Right lobe of liver (tissue), 6 donors: Measurements from ENCODE around the gene LIPI. TPM values are rescaled to one million over a fixed set of nuclear protein-coding genes. Genes with fewer than 3 reads are reported as not detected.

Source experiments
- ATAC-seq, 4 donors: fragments of 200-7000 bp; cut with Tn5 transposase; one replicate each; pipeline ENCODE4 v1.9.1; 2020; ENCODE audit warnings: mild to moderate bottlenecking in 4 of 4, moderate library complexity in 4 of 4
- DNase-seq, 3 donors: peaks; one replicate each; pipeline ENCODE4 v3.0.0-alpha.2; 2020
- H3K27ac ChIP-seq, 3 donors: fragments of 200-600 bp; one replicate each; pipeline ENCODE4 v1.8.0; 2022
- H3K27me3 ChIP-seq, 2 donors: fragments of 200-600 bp; one replicate each; pipeline ENCODE4 v1.8.0; 2022
- H3K36me3 ChIP-seq, 4 donors: fragments of 200-600 bp; sonication (generic) in 1 of 4; one replicate each; pipeline versions ENCODE4 v1.5.1 to v1.8.0; 2017 to 2022; ENCODE audit warnings: control low read depth in 1 of 4
- H3K4me1 ChIP-seq, 4 donors: fragments of 200-600 bp; sonication (generic) in 1 of 4; one replicate each; pipeline versions ENCODE4 v1.5.1 to v1.8.0; 2017 to 2022; ENCODE audit warnings: control low read depth in 1 of 4
- H3K4me3 ChIP-seq, 3 donors: fragments of 200-600 bp; one replicate each; pipeline ENCODE4 v1.8.0; 2022
- H3K9me3 ChIP-seq, 4 donors: fragments of 200-600 bp; sonication (generic) in 1 of 4; one replicate each; pipeline versions ENCODE4 v1.5.1 to v1.8.0; 2017 to 2022; ENCODE audit warnings: control low read depth in 1 of 4
- POLR2A ChIP-seq: fragments of 450-650 bp; IDR thresholded peaks from one replicate; pipeline ENCODE4 v1.6.1; 2017; ENCODE audit warnings: antibody characterized with exemption, mild to moderate bottlenecking
- WGBS: methylation state at CpG from one replicate; pipeline ENCODE4 v1.1.6; 2018; ENCODE audit warnings: low coverage, low lambda C conversion rate; ENCODE audit not compliant: insufficient coverage; ENCODE audit errors: missing lambda C conversion rate; 5-methylcytosine and 5-hydroxymethylcytosine counted together
- intact Hi-C, 2 donors: fragments of 100-400 bp; cut with DNase I; formaldehyde crosslinking; loops; one replicate each; pipeline versions ENCODE4 v1.11.2 to v1.14.1; 2022
- total RNA-seq, 6 experiments: library from RNA; depleted of rRNA in 2 of 6; stranded (reverse); fragments of >200 nt in 2 of 6; fragmentation: NEBNext Ultra II Directional in 3 of 6; extraction: Animal tissue kit (Norgen Biotek cat#: 25700) in 3 of 6; gene quantifications; one replicate each; pipeline versions ENCODE4 v1.1.0 to v1.2.4, GENCODE V29; 2016 to 2023
- TF ChIP-seq, protein P1 (sequence below), 4 donors: fragments of 200-600 bp in 3 of 4; fragments of 450-650 bp in 1 of 4; IDR thresholded peaks; one replicate each; pipeline versions ENCODE4 v1.5.1 to v1.8.0; 2016 to 2022; ENCODE audit warnings: antibody characterized with exemption in 4 of 4, mild to moderate bottlenecking in 2 of 4
- donor health status: DM: no; HTN: yes; CAD: no.
- donor health status: DM: no; HTN: no; CAD: no.
- donor health status: DM: no; HTN: no; CAD: no.
- donor health status: DM: no; HTN: yes; CAD: no.
- donor health status: DM: no; HTN: yes; CAD: no.

LIPI gene
- total RNA-seq, 6 experiments from 2014 or later = not detected

DNA sequence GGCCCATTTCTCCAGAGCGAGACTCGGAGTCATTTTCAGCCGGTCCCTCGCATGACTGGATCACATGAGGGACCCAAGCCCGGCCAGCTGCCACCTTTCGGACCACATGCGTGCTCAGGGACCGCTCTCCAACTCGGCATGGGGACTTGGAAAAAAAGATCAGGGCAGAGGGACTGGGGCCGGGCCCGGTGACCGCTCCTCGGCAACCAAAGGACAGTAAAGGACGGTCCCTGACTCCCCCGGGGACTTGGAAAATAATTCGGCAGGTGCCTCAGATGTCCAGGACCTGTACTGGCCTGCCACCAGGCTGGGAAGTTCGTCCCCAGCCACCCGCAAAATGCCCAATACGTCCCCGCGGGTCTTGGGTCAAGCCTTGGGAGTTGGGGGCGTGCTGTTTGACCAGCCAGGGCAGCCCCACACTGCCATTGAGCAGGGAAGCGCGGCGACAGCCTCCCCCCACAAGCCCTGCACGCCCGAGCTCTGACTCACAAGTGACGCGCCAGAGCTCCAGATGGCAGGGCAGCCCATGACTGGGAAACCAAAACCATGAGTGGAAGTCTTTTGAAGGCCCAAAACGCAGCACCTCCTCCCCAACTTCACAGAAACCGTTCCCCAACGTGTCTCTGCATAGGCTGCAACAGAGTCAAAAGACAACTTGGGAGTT is 134.5 kb downstream of the LIPI start:
- H3K4me1 ChIP-seq = no peaks in the 10 kb centered on the region
- 83% methylated on average over 3 of the region's 32 CpGs for WGBS
- H3K4me3 ChIP-seq = no peak overlapping the region
- H3K9me3 ChIP-seq = no peaks in the 10 kb centered on the region
- no peak for ATAC-seq
- DNase-seq = no peak
- no peak overlapping the region for H3K27ac ChIP-seq
- intact Hi-C loops = no loop called here
- H3K27me3 ChIP-seq = no peaks in the 10 kb centered on the region
- no peaks in the 10 kb centered on the region for H3K36me3 ChIP-seq
- no peak for TF ChIP-seq POLR2A
- TF ChIP-seq, protein P1, sequence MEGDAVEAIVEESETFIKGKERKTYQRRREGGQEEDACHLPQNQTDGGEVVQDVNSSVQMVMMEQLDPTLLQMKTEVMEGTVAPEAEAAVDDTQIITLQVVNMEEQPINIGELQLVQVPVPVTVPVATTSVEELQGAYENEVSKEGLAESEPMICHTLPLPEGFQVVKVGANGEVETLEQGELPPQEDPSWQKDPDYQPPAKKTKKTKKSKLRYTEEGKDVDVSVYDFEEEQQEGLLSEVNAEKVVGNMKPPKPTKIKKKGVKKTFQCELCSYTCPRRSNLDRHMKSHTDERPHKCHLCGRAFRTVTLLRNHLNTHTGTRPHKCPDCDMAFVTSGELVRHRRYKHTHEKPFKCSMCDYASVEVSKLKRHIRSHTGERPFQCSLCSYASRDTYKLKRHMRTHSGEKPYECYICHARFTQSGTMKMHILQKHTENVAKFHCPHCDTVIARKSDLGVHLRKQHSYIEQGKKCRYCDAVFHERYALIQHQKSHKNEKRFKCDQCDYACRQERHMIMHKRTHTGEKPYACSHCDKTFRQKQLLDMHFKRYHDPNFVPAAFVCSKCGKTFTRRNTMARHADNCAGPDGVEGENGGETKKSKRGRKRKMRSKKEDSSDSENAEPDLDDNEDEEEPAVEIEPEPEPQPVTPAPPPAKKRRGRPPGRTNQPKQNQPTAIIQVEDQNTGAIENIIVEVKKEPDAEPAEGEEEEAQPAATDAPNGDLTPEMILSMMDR (IDR thresholded peaks at IDR 0.05) = no peak

- ATAC-seq = no peak
- TF ChIP-seq, protein P1 (IDR thresholded peaks at IDR 0.05) = no peak
- TF ChIP-seq POLR2A = no peak
- Histone ChIP-seq H3K4me3 (no peak overlapping the region), H3K27ac (no peak overlapping the region), H3K4me1 (no peaks in the 10 kb centered on the region), H3K27me3 (no peaks in the 10 kb centered on the region), H3K9me3 (no peaks in the 10 kb centered on the region), H3K36me3 (no peaks in the 10 kb centered on the region)
- intact Hi-C loops = no loop called here
- DNase-seq = no peak
- WGBS = 90% methylated on average over 13 of the region's 32 CpGs
Measured at GRCh38 chr21:14075346-14076142, 135.2 kb downstream of the LIPI start.

DNA sequence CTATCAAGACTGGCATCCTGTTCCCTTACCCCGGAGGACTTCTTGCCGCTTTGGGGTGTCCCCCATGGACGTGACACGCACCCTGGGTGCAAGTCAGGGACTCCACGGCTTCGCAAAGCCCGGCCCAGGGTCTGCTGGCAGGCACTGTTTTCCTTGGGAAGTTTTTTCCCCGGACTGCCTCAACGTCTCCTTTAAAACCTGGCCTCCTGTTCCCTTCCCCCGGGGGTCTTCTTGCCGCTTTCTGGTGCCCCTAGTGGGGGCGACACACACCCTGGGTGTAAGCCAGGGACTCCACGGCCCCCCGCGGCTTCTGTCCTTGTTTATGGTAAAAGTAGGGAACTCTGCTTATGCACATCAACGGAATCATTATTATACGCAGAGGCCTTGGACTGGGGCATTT is 136.6 kb downstream of the LIPI start:
- H3K27ac ChIP-seq = no peak overlapping the region
- H3K36me3 ChIP-seq = no peaks in the 10 kb centered on the region
- TF ChIP-seq POLR2A = no peak
- TF ChIP-seq, protein P1 (IDR thresholded peaks at IDR 0.05) = no peak
- no peak for ATAC-seq
- DNase-seq = no peak
- H3K4me3 ChIP-seq = no peak overlapping the region
- no peaks in the 10 kb centered on the region for H3K9me3 ChIP-seq
- intact Hi-C loops = no loop called here
- 82% methylated on average over 11 of the region's 17 CpGs for WGBS
- H3K4me1 ChIP-seq = no peaks in the 10 kb centered on the region
- no peaks in the 10 kb centered on the region for H3K27me3 ChIP-seq

GRCh38 chr21:14073615-14074014 is 137.1 kb downstream of the LIPI start:
- intact Hi-C loops = no loop called here
- 87% methylated on average over 3 of the region's 16 CpGs for WGBS
- no peak for DNase-seq
- Histone ChIP-seq H3K27me3 (no peaks in the 10 kb centered on the region), H3K27ac (no peak overlapping the region), H3K36me3 (no peaks in the 10 kb centered on the region), H3K4me1 (no peaks in the 10 kb centered on the region), H3K4me3 (no peak overlapping the region), H3K9me3 (no peaks in the 10 kb centered on the region)
- TF ChIP-seq POLR2A = no peak
- TF ChIP-seq, protein P1 (IDR thresholded peaks at IDR 0.05) = no peak
- ATAC-seq = no peak
